ENCODE results near the gene NEB. TPM values are rescaled to one million over a fixed set of nuclear protein-coding genes. Genes with fewer than 3 reads are reported as not detected.

NEB gene
- total and polyA plus RNA-seq, 2 donors (not counting 1 experiment from before 2014, with no cell fraction given) = 3.6 to 4.6 TPM

DNA sequence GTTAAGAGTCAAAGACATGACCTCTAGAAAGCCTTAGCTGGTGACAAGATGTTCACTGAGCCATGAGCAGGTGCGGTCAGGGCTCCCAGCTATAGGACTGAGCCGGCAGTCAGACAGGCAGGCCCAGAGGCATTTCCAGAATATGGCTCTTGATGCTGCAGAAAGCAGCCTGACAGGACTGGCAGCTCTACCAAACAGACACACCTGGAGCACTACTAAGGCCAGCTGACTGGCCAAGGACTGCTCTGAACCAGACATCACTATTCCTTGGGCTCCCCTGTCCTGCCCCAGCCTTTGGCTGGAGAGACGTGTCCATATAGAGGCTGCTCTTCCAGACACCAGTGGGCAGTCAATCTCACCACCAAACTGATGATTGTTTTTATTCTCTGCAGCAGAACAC, 225.8 kb downstream of the NEB start:
- H2AFZ ChIP-seq (ENCODE audit: insufficient read depth, low read depth, low read length, poor library complexity, severe bottlenecking) = no peak overlapping the region
- intact Hi-C loops (cut with micrococcal nuclease) = no loop called here
- Mint-ChIP-seq H3K4me1 (no peaks in the 10 kb centered on the region), H3K4me3 (no peak overlapping the region), H3K27me3 (no peaks in the 10 kb centered on the region), H3K9me3 (ENCODE audit: insufficient read depth) (no peaks in the 10 kb centered on the region), H3K27ac (no peak overlapping the region)
- no peak overlapping the region for H3K4me3 ChIP-seq (ENCODE audit: control extremely low read depth in 1 of 5, extremely low read depth in 1 of 5, insufficient read depth in 1 of 5, low read depth in 2 of 5, low read length in 4 of 5)
- no peak for DNase-seq
- TF ChIP-seq CTCF (IDR thresholded peaks at IDR 0.05) = no peak
- POLR2A ChIA-PET = no interaction called here
- ATAC-seq (ENCODE audit: low read depth) = no peak
- no peak overlapping the region for H3K27ac ChIP-seq (ENCODE audit: low read length in 2 of 2)
- H3K9me3 ChIP-seq (ENCODE audit: control extremely low read depth in 1 of 3, control insufficient read depth in 2 of 3, insufficient read depth in 1 of 3, low read length in 2 of 3) = no peaks in the 10 kb centered on the region
- H3K36me3 ChIP-seq (replicated peaks in 1 of 2; ENCODE audit: control extremely low read depth in 1 of 2, control insufficient read depth in 1 of 2, extremely low read depth in 1 of 2, insufficient read depth in 2 of 2, low read length in 1 of 2) = no peaks in the 10 kb centered on the region
- H3K79me2 ChIP-seq (ENCODE audit: control insufficient read depth, insufficient read depth, low read length) = no peaks in the 10 kb centered on the region
- CTCF ChIA-PET = no interaction called here
- no peak overlapping the region for H3K4me2 ChIP-seq (replicated peaks; ENCODE audit: low read depth, low read length, poor library complexity, severe bottlenecking)
- no peak overlapping the region for H3K9ac ChIP-seq (ENCODE audit: low read length)
- WGBS (ENCODE audit: insufficient coverage) = 100% methylated on average over 3 of the region's 3 CpGs
- no peaks in the 10 kb centered on the region for H3K27me3 ChIP-seq (replicated peaks in 1 of 4; ENCODE audit: control extremely low read depth in 1 of 4, control insufficient read depth in 3 of 4, insufficient read depth in 4 of 4, low read length in 3 of 4)
- no peaks in the 10 kb centered on the region for H3K4me1 ChIP-seq (ENCODE audit: control insufficient read depth in 2 of 2, insufficient read depth in 2 of 2, low read length in 2 of 2)
- H4K20me1 ChIP-seq (ENCODE audit: control insufficient read depth, insufficient read depth, low read length, poor library complexity, severe bottlenecking) = no peaks in the 10 kb centered on the region

DNA sequence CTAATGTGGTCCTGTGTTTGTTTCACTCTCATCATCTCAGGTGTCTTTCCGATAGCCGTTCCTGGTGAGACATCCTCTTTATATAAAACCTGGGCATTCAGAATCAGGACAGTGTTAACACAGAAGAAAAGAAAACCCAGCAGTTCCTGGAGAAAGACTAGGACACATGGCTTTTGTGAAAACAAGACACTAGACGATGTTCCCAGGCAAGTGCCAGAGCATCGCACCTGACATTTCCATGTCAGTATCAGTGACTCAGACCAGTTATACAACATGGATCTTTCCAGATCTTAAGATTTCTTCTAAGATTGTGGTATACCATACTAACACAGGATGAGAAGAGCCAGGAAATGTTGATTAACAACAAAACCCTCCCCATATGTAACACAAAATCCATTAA, 228.1 kb downstream of the NEB start:
- TF ChIP-seq CTCF (IDR thresholded peaks at IDR 0.05) = no peak
- no peak for TF ChIP-seq EZH2 (IDR thresholded peaks at IDR 0.05; ENCODE audit: borderline replicate concordance, insufficient read depth, low read depth, low read length, poor library complexity, severe bottlenecking)
- ATAC-seq (ENCODE audit: low read depth) (no peak), DNase-seq (no peak)
- Histone ChIP-seq H3K9ac (ENCODE audit: low read length) (no peak overlapping the region), H2AFZ (ENCODE audit: insufficient read depth, low read depth, low read length, poor library complexity, severe bottlenecking) (no peak overlapping the region), H3K27me3 (replicated peaks in 1 of 4; ENCODE audit: control extremely low read depth in 1 of 4, control insufficient read depth in 3 of 4, insufficient read depth in 4 of 4, low read length in 3 of 4) (no peaks in the 10 kb centered on the region), H3K27ac (ENCODE audit: low read length in 2 of 2) (no peak overlapping the region), H3K36me3 (replicated peaks in 1 of 2; ENCODE audit: control extremely low read depth in 1 of 2, control insufficient read depth in 1 of 2, extremely low read depth in 1 of 2, insufficient read depth in 2 of 2, low read length in 1 of 2) (no peaks in the 10 kb centered on the region), H3K9me3 (ENCODE audit: control extremely low read depth in 1 of 3, control insufficient read depth in 2 of 3, insufficient read depth in 1 of 3, low read length in 2 of 3) (no peaks in the 10 kb centered on the region), H3K79me2 (ENCODE audit: control insufficient read depth, insufficient read depth, low read length) (no peaks in the 10 kb centered on the region), H4K20me1 (ENCODE audit: control insufficient read depth, insufficient read depth, low read length, poor library complexity, severe bottlenecking) (no peaks in the 10 kb centered on the region), H3K4me2 (replicated peaks; ENCODE audit: low read depth, low read length, poor library complexity, severe bottlenecking) (no peak overlapping the region), H3K4me3 (ENCODE audit: control extremely low read depth in 1 of 5, extremely low read depth in 1 of 5, insufficient read depth in 1 of 5, low read depth in 2 of 5, low read length in 4 of 5) (no peak overlapping the region), H3K4me1 (ENCODE audit: control insufficient read depth in 2 of 2, insufficient read depth in 2 of 2, low read length in 2 of 2) (no peaks in the 10 kb centered on the region)
- CTCF ChIA-PET = interaction anchor here (1.1 kb wide), 1 partner anchor 10 kb away, joined by 3 read pairs; no protein-coding TSS in a partner anchor
- intact Hi-C loops (cut with micrococcal nuclease) = no loop called here
- Mint-ChIP-seq H3K9me3 (ENCODE audit: insufficient read depth) (no peaks in the 10 kb centered on the region), H3K27me3 (no peaks in the 10 kb centered on the region), H3K27ac (no peak overlapping the region), H3K4me3 (no peak overlapping the region), H3K4me1 (no peaks in the 10 kb centered on the region)
- POLR2A ChIA-PET = no interaction called here
- 100% methylated on average over 4 of the region's 4 CpGs for WGBS (ENCODE audit: insufficient coverage)
